AG10803 (cell line): Measurements from ENCODE around the gene STPG2.

ENCODE experiments used
- DNase-seq: peaks from one replicate; pipeline ENCODE4 v3.0.0; 2010; ENCODE audit warnings: low read depth
- H3K4me3 ChIP-seq: 2 replicates; pipeline ENCODE4 v1.5.1; 2011; ENCODE audit warnings: mild to moderate bottlenecking, low read length, control low read depth
- CTCF ChIP-seq: conservative IDR thresholded peaks from 2 replicates; pipeline ENCODE4 v1.5.1; 2011; ENCODE audit warnings: mild to moderate bottlenecking, low read length, control low read depth, inconsistent platforms

The STPG2 gene

GRCh38 chr4:98098764-98099163 lies 44.5 kb downstream of the STPG2 start:
- no peak for DNase-seq
- TF ChIP-seq CTCF, result no peak
- H3K4me3 ChIP-seq, result no peak overlapping the region

GRCh38 chr4:98094118-98094517 lies 49.2 kb downstream of the STPG2 start:
- no peak overlapping the region for H3K4me3 ChIP-seq
- no peak for DNase-seq
- no peak for TF ChIP-seq CTCF

GRCh38 chr4:98093662-98094061 lies 49.6 kb downstream of the STPG2 start:
- no peak overlapping the region for H3K4me3 ChIP-seq
- DNase-seq, result no peak
- no peak for TF ChIP-seq CTCF

- TF ChIP-seq CTCF, result peak; percentile 59
- H3K4me3 ChIP-seq, result no peak overlapping the region
- DNase-seq, result peak; percentile 6
Observed at GRCh38 chr4:98092833-98093439, 50.3 kb downstream of the STPG2 start.

- no peak for TF ChIP-seq CTCF
Observed at GRCh38 chr4:98081936-98082335, 61.3 kb downstream of the STPG2 start.

GRCh38 chr4:98068495-98068894 lies 74.8 kb downstream of the STPG2 start:
- no peak for TF ChIP-seq CTCF
- no peak overlapping the region for H3K4me3 ChIP-seq
- no peak for DNase-seq

More at GRCh38 chr4:98081936-98082335, 61.3 kb downstream of the STPG2 start:
- H3K4me3 ChIP-seq, result no peak overlapping the region
- DNase-seq, result no peak

GRCh38 chr4:98055800-98056501 lies 87.3 kb downstream of the STPG2 start:
- DNase-seq, result no peak
- TF ChIP-seq CTCF, result no peak
- H3K4me3 ChIP-seq, result no peak overlapping the region
